Sigmoid colon (tissue), 4 donors: Measurements from ENCODE around the gene SEL1L.

Source experiments
- CTCF ChIP-seq, 4 experiments: fragments of 450-650 bp in 3 of 4; fragments of 200-600 bp in 1 of 4; IDR thresholded peaks; one replicate each; pipeline ENCODE4 v1.5.1; 2016 to 2019; ENCODE audit warnings: antibody characterized with exemption in 4 of 4, mild to moderate bottlenecking in 3 of 4, moderate library complexity in 2 of 4
- POLR2A ChIP-seq, 2 donors: fragments of 450-650 bp; IDR thresholded peaks; one replicate each; pipeline ENCODE4 v1.6.1; 2016; ENCODE audit warnings: antibody characterized with exemption in 2 of 2, mild to moderate bottlenecking in 2 of 2, moderate library complexity in 2 of 2
- POLR2AphosphoS5 ChIP-seq, 4 donors: sonication (generic); formaldehyde crosslinking; IDR thresholded peaks; one replicate each; pipeline ENCODE4 v1.6.1; 2017; ENCODE audit warnings: antibody characterized with exemption in 4 of 4

GRCh38 chr14:81555051-81555450, 21.4 kb upstream of the SEL1L start:
- TF ChIP-seq CTCF (IDR thresholded peaks at IDR 0.05) (no peak), POLR2AphosphoS5 (IDR thresholded peaks at IDR 0.05) (no peak), POLR2A (IDR thresholded peaks at IDR 0.05) (no peak)
